Stimulated activated CD4-positive, alpha-beta T cell treated with anti-CD3 and anti-CD28 coated beads, Interleukin-1b, Interleukin-23, amount 100 ng/mL, for 48 hours (primary cell): Measurements from ENCODE around the gene ZNF823.

ENCODE experiments used
- DNase-seq: peaks from one replicate; pipeline ENCODE4 v3.0.0-alpha.2; 2020

ZNF823 gene

GRCh38 chr19:11736696-11737095 is 2.0 kb downstream of the ZNF823 start:
- DNase-seq = peak; percentile 8

- no peak for DNase-seq
Observed at GRCh38 chr19:11735375-11735774, 3.4 kb downstream of the ZNF823 start.

GRCh38 chr19:11729586-11729985 is 9.2 kb downstream of the ZNF823 start:
- no peak for DNase-seq

- DNase-seq = no peak
Observed at GRCh38 chr19:11722414-11722813, 16.3 kb downstream of the ZNF823 start.

- DNase-seq = no peak
Observed at GRCh38 chr19:11721681-11722080, 17.1 kb downstream of the ZNF823 start.

- DNase-seq = no peak
Observed at GRCh38 chr19:11710313-11710712, 28.4 kb downstream of the ZNF823 start.

GRCh38 chr19:11708457-11708856 is 30.3 kb downstream of the ZNF823 start:
- no peak for DNase-seq

- DNase-seq = no peak
Observed at GRCh38 chr19:11705474-11705873, 33.3 kb downstream of the ZNF823 start.

- no peak for DNase-seq
Observed at GRCh38 chr19:11704626-11705025, 34.1 kb downstream of the ZNF823 start.

- DNase-seq = no peak
Observed at GRCh38 chr19:11699931-11700794, 38.6 kb downstream of the ZNF823 start.

GRCh38 chr19:11698231-11698630 is 40.5 kb downstream of the ZNF823 start:
- DNase-seq = no peak

GRCh38 chr19:11697284-11697855 is 41.4 kb downstream of the ZNF823 start:
- DNase-seq = no peak

GRCh38 chr19:11694533-11695439 is 44.0 kb downstream of the ZNF823 start:
- DNase-seq = peak; percentile 93

- DNase-seq = no peak
Observed at GRCh38 chr19:11693505-11694499, 44.9 kb downstream of the ZNF823 start.

- DNase-seq = no peak
Observed at GRCh38 chr19:11692127-11692790, 46.5 kb downstream of the ZNF823 start.

- DNase-seq = no peak
Observed at GRCh38 chr19:11685676-11686650, 52.8 kb downstream of the ZNF823 start.

- no peak for DNase-seq
Observed at GRCh38 chr19:11684987-11685675, 53.6 kb downstream of the ZNF823 start.

GRCh38 chr19:11680689-11681302 is 58.0 kb downstream of the ZNF823 start:
- DNase-seq = no peak

- no peak for DNase-seq
Observed at GRCh38 chr19:11678504-11678903, 60.2 kb downstream of the ZNF823 start.
